ENCODE results near the gene MICAL3.

MICAL3 gene

GRCh38 chr22:17795661-17796548, 228.5 kb downstream of the MICAL3 start:
- Histone ChIP-seq H3K4me2 (ENCODE audit: low read length) (peak overlapping the region; percentile 45), H3K4me3 (ENCODE audit: low read depth, low read length, poor library complexity, severe bottlenecking) (no peak overlapping the region), H3K9me2 (ENCODE audit: low read depth, low read length) (no peaks in the 10 kb centered on the region), H3K4me1 (ENCODE audit: insufficient read depth, low read length, severe bottlenecking) (peaks cover 39% of the 10 kb centered on the region), H3K27ac (ENCODE audit: low read depth, low read length, poor library complexity, severe bottlenecking) (peak overlapping the region; percentile 64), H3K9me3 (ENCODE audit: low read length) (no peaks in the 10 kb centered on the region), H4K20me1 (ENCODE audit: insufficient read depth, low read length) (no peaks in the 10 kb centered on the region), H3K9ac (ENCODE audit: low read length) (no peak overlapping the region; the same call in 1 of the 2 replicates), H3K36me3 (ENCODE audit: insufficient read depth, low read length) (no peaks in the 10 kb centered on the region; the same call in 1 of the 2 replicates), H3K27me3 (ENCODE audit: insufficient read depth, low read length) (no peaks in the 10 kb centered on the region), H3F3A (ENCODE audit: insufficient read depth, low read length) (no peaks in the 10 kb centered on the region), H3K79me2 (ENCODE audit: insufficient read depth, low read length) (no peaks in the 10 kb centered on the region), H2AFZ (ENCODE audit: low read length) (no peak overlapping the region)
- TF ChIP-seq EZH2 (IDR thresholded peaks at IDR 0.05; ENCODE audit: borderline replicate concordance, low read length) (no peak), CTCF (IDR thresholded peaks at IDR 0.05; ENCODE audit: low read length) (peak; percentile 47; the same call in 1 of the 2 replicates)

- Histone ChIP-seq H2AFZ (ENCODE audit: low read length) (no peak overlapping the region), H3K27ac (ENCODE audit: low read depth, low read length, poor library complexity, severe bottlenecking) (no peak overlapping the region), H3K27me3 (ENCODE audit: insufficient read depth, low read length) (no peaks in the 10 kb centered on the region), H3K9ac (ENCODE audit: low read length) (no peak overlapping the region), H3K79me2 (ENCODE audit: insufficient read depth, low read length) (no peaks in the 10 kb centered on the region), H3K36me3 (ENCODE audit: insufficient read depth, low read length) (no peaks in the 10 kb centered on the region; the same call in 1 of the 2 replicates), H3K9me2 (ENCODE audit: low read depth, low read length) (no peaks in the 10 kb centered on the region), H3K4me2 (ENCODE audit: low read length) (peak overlapping the region; percentile 45; the same call in 1 of the 2 replicates), H3F3A (ENCODE audit: insufficient read depth, low read length) (no peaks in the 10 kb centered on the region), H4K20me1 (ENCODE audit: insufficient read depth, low read length) (no peaks in the 10 kb centered on the region), H3K4me3 (ENCODE audit: low read depth, low read length, poor library complexity, severe bottlenecking) (no peak overlapping the region), H3K4me1 (ENCODE audit: insufficient read depth, low read length, severe bottlenecking) (peaks cover 30% of the 10 kb centered on the region), H3K9me3 (ENCODE audit: low read length) (no peaks in the 10 kb centered on the region)
- TF ChIP-seq CTCF (IDR thresholded peaks at IDR 0.05; ENCODE audit: low read length), result no peak
- TF ChIP-seq EZH2 (IDR thresholded peaks at IDR 0.05; ENCODE audit: borderline replicate concordance, low read length), result no peak
Observed at GRCh38 chr22:17794726-17795542, 229.4 kb downstream of the MICAL3 start.

GRCh38 chr22:17792854-17793434, 231.4 kb downstream of the MICAL3 start:
- Histone ChIP-seq H2AFZ (ENCODE audit: low read length) (no peak overlapping the region), H3K27ac (ENCODE audit: low read depth, low read length, poor library complexity, severe bottlenecking) (no peak overlapping the region), H3K9ac (ENCODE audit: low read length) (no peak overlapping the region), H3K4me3 (ENCODE audit: low read depth, low read length, poor library complexity, severe bottlenecking) (no peak overlapping the region), H3K79me2 (ENCODE audit: insufficient read depth, low read length) (no peaks in the 10 kb centered on the region), H3K9me3 (ENCODE audit: low read length) (no peaks in the 10 kb centered on the region), H3K4me2 (ENCODE audit: low read length) (no peak overlapping the region), H3F3A (ENCODE audit: insufficient read depth, low read length) (no peaks in the 10 kb centered on the region), H4K20me1 (ENCODE audit: insufficient read depth, low read length) (no peaks in the 10 kb centered on the region), H3K4me1 (ENCODE audit: insufficient read depth, low read length, severe bottlenecking) (peaks cover 26% of the 10 kb centered on the region), H3K36me3 (ENCODE audit: insufficient read depth, low read length) (no peaks in the 10 kb centered on the region), H3K27me3 (ENCODE audit: insufficient read depth, low read length) (no peaks in the 10 kb centered on the region), H3K9me2 (ENCODE audit: low read depth, low read length) (no peaks in the 10 kb centered on the region)
- TF ChIP-seq CTCF (IDR thresholded peaks at IDR 0.05; ENCODE audit: low read length) (no peak), EZH2 (IDR thresholded peaks at IDR 0.05; ENCODE audit: borderline replicate concordance, low read length) (no peak)
